Mesothelial cell of epicardium (in vitro differentiated cells): Measurements from ENCODE around the gene ZNF516. TPM values are rescaled to one million over a fixed set of nuclear protein-coding genes. Genes with fewer than 3 reads are reported as not detected.
"Not testable (repeated sequence)": the region's sequence is repeated elsewhere in the genome, so short reads cannot be mapped to it uniquely, and the experiment has no call there.

Source experiments
- DNase-seq, 2 experiments: peaks; one replicate each; pipeline ENCODE4 v3.0.0; 2021; ENCODE audit warnings: low spot score in 2 of 2; ENCODE audit not compliant: unreplicated experiment in 2 of 2
- H3K27ac Mint-ChIP-seq: 2 replicates; pipeline ENCODE4 v1.8.0; 2021; ENCODE audit warnings: mixed read lengths
- H3K27me3 Mint-ChIP-seq: 2 replicates; pipeline ENCODE4 v1.8.0; 2021; ENCODE audit warnings: low read depth, mixed read lengths
- H3K36me3 Mint-ChIP-seq: 2 replicates; pipeline ENCODE4 v1.8.0; 2021; ENCODE audit warnings: mixed read lengths
- H3K4me1 Mint-ChIP-seq: 2 replicates; pipeline ENCODE4 v1.8.0; 2021; ENCODE audit warnings: mixed read lengths
- H3K4me3 Mint-ChIP-seq: 2 replicates; pipeline ENCODE4 v1.8.0; 2021; ENCODE audit warnings: mild to moderate bottlenecking, moderate library complexity, mixed read lengths
- H3K9me3 Mint-ChIP-seq: 2 replicates; pipeline ENCODE4 v1.8.0; 2021; ENCODE audit warnings: mixed read lengths
- total RNA-seq: library from RNA; stranded (reverse); gene quantifications from 3 replicates; pipeline ENCODE4 v1.2.1, GENCODE V29; 2021
- TF ChIP-seq, protein P1 (sequence below): fragments of 200-600 bp; sonication (generic); IDR thresholded peaks from one replicate; pipeline ENCODE4 v1.5.0; 2021; ENCODE audit warnings: antibody characterized with exemption; ENCODE audit not compliant: unreplicated experiment

ZNF516 gene
- total RNA-seq, 1 donor from 2014 or later, result 92.1 TPM

DNA sequence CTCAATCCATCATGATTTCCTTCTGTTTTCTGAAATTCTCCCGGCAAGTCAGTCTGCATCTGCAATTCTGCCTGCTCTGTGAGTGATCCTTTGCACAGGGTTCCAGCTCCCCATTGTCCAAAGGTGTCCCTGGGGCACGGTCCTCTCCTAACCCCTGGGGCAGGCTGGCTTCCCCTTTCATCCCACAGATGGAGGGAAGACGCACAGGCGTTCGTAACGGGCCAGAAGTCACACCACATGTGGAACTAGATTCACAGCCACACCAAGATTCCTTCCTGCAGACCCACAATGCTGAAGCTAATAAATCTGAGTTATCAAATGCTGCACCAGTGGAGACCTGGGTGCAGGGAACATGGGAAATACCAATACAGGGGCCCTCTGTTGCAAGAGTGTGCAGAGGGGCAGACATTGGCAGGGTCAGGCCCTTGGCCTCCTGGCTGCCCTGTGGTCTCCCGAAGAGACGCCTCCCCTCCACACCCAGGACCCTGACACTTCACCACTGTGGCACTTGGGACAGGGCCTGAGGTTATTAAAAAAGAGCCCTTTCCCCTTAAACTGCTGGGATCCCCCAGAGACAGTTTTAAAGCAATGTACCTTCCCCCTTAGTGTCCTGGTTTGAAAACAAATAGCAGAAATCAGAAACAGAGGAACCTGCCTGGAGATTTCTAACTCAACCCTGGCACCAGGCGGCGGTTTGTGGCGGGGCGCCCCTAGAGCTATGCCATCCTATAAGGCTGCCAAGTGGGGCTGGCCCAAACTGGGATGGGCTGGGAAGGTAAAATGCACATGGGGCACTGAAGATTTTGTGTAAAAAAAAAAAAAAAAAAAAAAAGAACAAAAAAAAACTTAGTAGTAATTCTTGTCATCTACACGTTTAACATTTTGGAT is 15.4 kb downstream of the ZNF516 start:
- no peak for DNase-seq
- no peaks in the 10 kb centered on the region for H3K27me3 Mint-ChIP-seq
- H3K4me1 Mint-ChIP-seq, result peaks cover 19% of the 10 kb centered on the region
- no peaks in the 10 kb centered on the region for H3K9me3 Mint-ChIP-seq
- H3K4me3 Mint-ChIP-seq, result no peak overlapping the region
- TF ChIP-seq, protein P1, sequence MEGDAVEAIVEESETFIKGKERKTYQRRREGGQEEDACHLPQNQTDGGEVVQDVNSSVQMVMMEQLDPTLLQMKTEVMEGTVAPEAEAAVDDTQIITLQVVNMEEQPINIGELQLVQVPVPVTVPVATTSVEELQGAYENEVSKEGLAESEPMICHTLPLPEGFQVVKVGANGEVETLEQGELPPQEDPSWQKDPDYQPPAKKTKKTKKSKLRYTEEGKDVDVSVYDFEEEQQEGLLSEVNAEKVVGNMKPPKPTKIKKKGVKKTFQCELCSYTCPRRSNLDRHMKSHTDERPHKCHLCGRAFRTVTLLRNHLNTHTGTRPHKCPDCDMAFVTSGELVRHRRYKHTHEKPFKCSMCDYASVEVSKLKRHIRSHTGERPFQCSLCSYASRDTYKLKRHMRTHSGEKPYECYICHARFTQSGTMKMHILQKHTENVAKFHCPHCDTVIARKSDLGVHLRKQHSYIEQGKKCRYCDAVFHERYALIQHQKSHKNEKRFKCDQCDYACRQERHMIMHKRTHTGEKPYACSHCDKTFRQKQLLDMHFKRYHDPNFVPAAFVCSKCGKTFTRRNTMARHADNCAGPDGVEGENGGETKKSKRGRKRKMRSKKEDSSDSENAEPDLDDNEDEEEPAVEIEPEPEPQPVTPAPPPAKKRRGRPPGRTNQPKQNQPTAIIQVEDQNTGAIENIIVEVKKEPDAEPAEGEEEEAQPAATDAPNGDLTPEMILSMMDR, result no peak
- peaks cover 7% of the 10 kb centered on the region for H3K36me3 Mint-ChIP-seq
- no peak overlapping the region for H3K27ac Mint-ChIP-seq

DNA sequence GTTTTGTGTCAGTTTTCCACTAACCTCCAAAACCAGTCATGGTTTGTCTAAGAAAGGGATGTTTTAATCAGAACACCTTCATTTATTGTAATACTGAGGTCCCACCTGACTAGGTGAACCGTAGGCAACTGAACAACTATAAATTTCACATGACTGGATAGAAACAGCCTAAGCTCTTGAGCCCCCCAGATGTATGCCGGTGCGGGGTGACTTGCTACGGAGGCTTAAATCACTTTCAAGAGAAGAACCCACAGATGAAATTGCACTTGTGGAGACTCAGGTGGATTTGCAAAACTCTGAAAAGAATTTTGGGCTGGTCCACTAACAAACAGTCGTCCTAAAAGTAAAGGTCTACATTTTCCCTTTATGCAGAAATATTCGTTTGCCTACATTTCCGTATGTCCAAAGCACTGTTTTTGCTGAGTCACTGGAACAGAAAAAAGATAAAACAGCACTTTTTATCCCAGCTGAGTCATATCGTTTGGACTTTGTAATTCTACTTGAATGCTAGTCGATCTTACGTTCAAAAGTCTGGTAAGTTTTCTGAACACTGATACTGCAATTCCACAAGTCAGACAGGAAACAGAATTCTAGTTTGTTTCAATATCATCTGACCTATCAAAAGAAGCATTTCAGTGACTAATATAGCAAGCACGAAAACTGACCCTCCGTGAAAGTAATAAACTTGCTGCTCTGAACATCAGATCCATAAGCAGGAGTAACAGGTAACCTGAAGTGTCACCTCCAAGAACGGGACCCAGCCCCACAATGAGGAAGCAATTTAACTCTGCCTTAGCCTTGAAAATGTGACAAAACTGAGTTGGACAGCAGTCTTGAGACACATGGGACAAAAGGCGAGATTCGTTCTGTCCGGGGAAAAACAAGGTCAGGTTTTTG is 18.1 kb downstream of the ZNF516 start:
- no peaks in the 10 kb centered on the region for H3K9me3 Mint-ChIP-seq
- peak overlapping the region; percentile 59 for H3K27ac Mint-ChIP-seq
- peaks cover 23% of the 10 kb centered on the region for H3K4me1 Mint-ChIP-seq
- TF ChIP-seq, protein P1, result no peak
- H3K4me3 Mint-ChIP-seq, result no peak overlapping the region
- H3K27me3 Mint-ChIP-seq, result no peaks in the 10 kb centered on the region
- no peak for DNase-seq
- peaks cover 5% of the 10 kb centered on the region for H3K36me3 Mint-ChIP-seq

DNA sequence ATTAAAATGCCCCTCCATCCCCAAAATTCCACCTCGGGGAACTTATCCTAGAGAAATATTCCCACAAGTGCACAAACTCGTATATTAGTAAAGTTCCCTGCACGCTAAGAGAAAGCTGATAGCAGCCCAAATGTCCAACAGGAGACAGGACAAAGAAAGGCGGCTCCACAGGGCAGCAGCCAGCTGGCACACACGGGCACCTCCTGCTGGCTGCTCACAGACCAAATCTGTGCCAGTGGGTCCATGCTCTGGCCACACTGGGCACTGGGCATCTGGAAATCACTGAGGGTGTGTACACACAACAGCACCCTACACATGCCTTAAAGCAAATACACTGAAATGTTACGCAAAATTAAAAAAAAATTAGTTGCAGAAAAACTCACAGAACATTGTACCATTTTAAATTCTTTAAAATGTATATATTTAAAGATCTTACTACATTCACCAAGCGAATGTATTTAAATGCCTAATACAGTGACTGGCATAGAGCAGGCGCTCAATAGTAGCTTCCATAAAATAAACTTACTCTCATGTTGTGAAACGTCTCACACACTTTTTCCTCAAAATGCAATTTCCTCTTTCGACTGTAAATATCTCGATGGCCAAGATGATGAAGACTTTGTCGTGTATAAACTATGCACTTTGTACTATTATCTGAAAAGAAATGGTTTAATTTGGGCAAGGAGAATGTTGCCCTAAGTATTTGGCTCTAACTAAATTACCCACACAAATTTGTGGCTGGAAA is 19.4 kb downstream of the ZNF516 start:
- no peak for DNase-seq
- Mint-ChIP-seq H3K9me3 (no peaks in the 10 kb centered on the region), H3K27ac (peak overlapping the region; percentile 26), H3K36me3 (no peaks in the 10 kb centered on the region), H3K4me1 (peaks cover 28% of the 10 kb centered on the region), H3K27me3 (no peaks in the 10 kb centered on the region), H3K4me3 (no peak overlapping the region)
- TF ChIP-seq, protein P1, result no peak

DNA sequence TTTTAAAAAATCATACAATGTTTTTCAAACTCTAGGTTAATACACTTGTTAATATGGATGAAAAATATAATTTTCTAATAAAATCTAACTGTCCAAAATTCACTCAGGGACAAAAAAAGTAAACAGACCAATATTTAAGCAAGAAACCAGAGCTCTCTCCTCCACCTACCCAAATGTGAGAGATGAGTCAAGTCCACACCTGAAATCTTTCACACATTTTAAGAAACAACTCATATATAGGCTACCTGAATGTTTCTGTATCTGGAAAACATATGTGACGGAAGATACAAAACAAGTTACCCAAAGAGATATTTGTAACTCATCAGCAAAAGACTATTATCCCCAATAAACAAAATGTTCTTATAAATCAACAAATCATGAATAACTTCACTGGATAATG is 20.2 kb downstream of the ZNF516 start:
- TF ChIP-seq, protein P1, result no peak
- H3K4me1 Mint-ChIP-seq, result peaks cover 34% of the 10 kb centered on the region
- no peak overlapping the region for H3K4me3 Mint-ChIP-seq
- H3K36me3 Mint-ChIP-seq, result no peaks in the 10 kb centered on the region
- H3K27ac Mint-ChIP-seq, result no peak overlapping the region
- no peaks in the 10 kb centered on the region for H3K9me3 Mint-ChIP-seq
- H3K27me3 Mint-ChIP-seq, result no peaks in the 10 kb centered on the region
- DNase-seq, result no peak

DNA sequence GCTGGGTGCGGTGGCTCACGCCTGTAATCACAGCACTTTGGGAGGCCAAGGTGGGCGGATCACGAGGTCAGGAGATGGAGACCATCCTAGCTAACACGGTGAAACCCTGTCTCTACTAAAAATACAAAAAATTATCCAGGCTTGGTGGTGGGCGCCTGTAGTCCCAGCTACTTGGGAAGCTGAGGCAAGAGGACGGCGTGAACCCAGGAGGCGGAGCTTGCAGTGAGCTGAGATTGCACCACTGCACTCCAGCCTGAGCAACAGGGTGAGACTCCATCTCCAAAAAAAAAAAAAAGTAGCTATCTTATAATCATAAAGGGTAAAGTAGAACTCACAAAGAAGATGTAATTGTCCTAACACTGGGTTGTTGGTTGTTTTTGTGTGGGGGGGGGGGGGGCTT is 21.5 kb downstream of the ZNF516 start:
- not testable (repeated sequence) for H3K4me3 Mint-ChIP-seq, H3K27me3 Mint-ChIP-seq, DNase-seq, H3K36me3 Mint-ChIP-seq, H3K27ac Mint-ChIP-seq, H3K9me3 Mint-ChIP-seq
- H3K4me1 Mint-ChIP-seq, result peaks cover 34% of the 10 kb centered on the region
